ENCODE data around the gene PKMYT1. TPM values are rescaled to one million over a fixed set of nuclear protein-coding genes. Genes with fewer than 3 reads are reported as not detected.
A peak's percentile ranks its signal among the peaks of the same experiment; 100 is the strongest.

PKMYT1 gene
- total and polyA plus RNA-seq, 2 donors (not counting 1 experiment from before 2014, with no cell fraction given), result 1.2 to 2.7 TPM

DNA sequence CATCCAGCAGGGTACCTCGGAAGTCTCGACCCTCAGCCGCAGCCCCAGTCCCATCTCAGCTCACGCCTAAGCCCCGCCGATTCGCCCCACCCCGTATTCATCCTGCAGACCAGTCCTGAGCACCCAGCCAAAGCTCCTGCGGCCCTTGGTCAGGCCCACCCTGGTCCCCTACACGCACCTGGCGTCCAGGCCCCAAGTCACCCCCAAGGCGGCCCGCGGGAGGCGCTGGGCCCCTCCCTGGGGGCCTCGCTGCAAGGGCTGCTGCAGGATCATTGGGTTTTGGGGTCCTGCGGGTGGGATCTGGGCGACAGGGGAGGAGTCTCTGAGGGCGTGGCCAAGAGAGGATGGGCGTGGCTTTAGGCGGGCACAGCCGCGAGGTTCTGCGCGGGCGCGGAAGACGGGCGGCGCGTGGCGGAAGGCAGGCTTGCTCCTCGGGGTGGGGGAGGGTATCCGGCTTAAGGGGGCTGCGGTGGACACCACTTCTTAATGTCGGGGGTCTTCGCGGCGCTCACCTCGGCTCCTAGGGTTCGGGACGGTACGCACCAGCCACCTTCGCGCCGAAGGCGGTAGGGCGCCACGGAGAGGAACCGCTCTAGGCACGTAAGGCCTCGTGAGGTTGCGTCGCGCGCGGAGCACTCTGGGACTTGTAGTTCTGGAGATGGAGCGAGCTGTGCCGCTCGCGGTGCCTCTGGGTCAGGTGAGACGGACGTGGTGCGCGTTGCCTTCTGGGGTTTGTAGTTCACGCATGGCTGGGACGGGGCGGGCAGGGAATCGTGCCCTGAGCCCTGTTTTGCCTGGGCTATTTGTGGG is 43.6 kb upstream of the PKMYT1 start, which contains the start of the genes HCFC1R1 and THOC6:
Gene HCFC1R1, minus strand, starts transcription at position 274 of the 810 bp plus-strand sequence. Its CDS starts 1 bp downstream, at position 273.
Gene THOC6, plus strand, starts transcription at position 367 of the 810 bp plus-strand sequence. Its CDS starts 292 bp downstream, at position 659.
- DNase-seq (ENCODE audit: low read depth in 2 of 2), result peak; percentile 97 to 98

DNA sequence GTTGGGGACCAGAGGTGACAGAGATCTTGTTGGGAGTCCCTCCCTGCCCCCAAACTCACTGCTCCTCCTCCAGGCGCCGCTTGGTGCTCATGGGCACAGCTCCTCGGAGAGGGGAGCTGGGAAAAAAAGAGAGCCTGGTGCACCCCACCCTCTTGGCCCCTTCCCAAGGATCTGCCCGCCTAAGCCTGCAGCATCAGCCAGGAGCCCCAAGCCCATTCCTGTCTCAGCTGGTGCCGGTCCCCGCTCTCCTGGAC is 43.1 kb upstream of the PKMYT1 start:
- H3K36me3 ChIP-seq (ENCODE audit: control insufficient read depth, insufficient read depth, low read length), result peaks cover 27% of the 10 kb centered on the region
- H3K4me3 ChIP-seq (replicated peaks in 1 of 4; ENCODE audit: control extremely low read depth in 1 of 4, insufficient read depth in 1 of 4, low read depth in 3 of 4, low read length in 4 of 4), result peak overlapping the region; percentile 51 to 100 (median 82)
- H3K27me3 ChIP-seq (ENCODE audit: control insufficient read depth, insufficient read depth, low read length), result no peaks in the 10 kb centered on the region
- peaks cover 2% of the 10 kb centered on the region for H3K79me2 ChIP-seq (ENCODE audit: control insufficient read depth, insufficient read depth, low read length)
- peak overlapping the region; percentile 99 for H3K27ac ChIP-seq (ENCODE audit: insufficient read depth, low read length)
- DNase-seq (ENCODE audit: low read depth in 2 of 2), result peak in 1 of 2 donors; percentile 56
- peak overlapping the region; percentile 78 for H3K9ac ChIP-seq (ENCODE audit: insufficient read depth, low read length)
- H3K9me3 ChIP-seq (ENCODE audit: control insufficient read depth, insufficient read depth, low read depth, low read length), result no peaks in the 10 kb centered on the region
- H3K4me2 ChIP-seq (ENCODE audit: extremely low read depth, insufficient read depth, low read length), result peak overlapping the region; percentile 99
- H2AFZ ChIP-seq (ENCODE audit: low read length), result no peak overlapping the region
- no peak for TF ChIP-seq EZH2 (IDR thresholded peaks at IDR 0.05; ENCODE audit: low read length, missing control alignments)
- TF ChIP-seq, protein P1, sequence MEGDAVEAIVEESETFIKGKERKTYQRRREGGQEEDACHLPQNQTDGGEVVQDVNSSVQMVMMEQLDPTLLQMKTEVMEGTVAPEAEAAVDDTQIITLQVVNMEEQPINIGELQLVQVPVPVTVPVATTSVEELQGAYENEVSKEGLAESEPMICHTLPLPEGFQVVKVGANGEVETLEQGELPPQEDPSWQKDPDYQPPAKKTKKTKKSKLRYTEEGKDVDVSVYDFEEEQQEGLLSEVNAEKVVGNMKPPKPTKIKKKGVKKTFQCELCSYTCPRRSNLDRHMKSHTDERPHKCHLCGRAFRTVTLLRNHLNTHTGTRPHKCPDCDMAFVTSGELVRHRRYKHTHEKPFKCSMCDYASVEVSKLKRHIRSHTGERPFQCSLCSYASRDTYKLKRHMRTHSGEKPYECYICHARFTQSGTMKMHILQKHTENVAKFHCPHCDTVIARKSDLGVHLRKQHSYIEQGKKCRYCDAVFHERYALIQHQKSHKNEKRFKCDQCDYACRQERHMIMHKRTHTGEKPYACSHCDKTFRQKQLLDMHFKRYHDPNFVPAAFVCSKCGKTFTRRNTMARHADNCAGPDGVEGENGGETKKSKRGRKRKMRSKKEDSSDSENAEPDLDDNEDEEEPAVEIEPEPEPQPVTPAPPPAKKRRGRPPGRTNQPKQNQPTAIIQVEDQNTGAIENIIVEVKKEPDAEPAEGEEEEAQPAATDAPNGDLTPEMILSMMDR (conservative IDR thresholded peaks at IDR 0.05 in 1 of 2, IDR thresholded peaks at IDR 0.05 in 1 of 2; ENCODE audit: low read depth in 1 of 2, low read length in 2 of 2), result no peak
- peaks cover 7% of the 10 kb centered on the region for H3K4me1 ChIP-seq (ENCODE audit: control insufficient read depth, extremely low read depth, insufficient read depth, low read length)
- no peaks in the 10 kb centered on the region for H4K20me1 ChIP-seq (ENCODE audit: control insufficient read depth, extremely low read depth, insufficient read depth, low read length)

More for the DNA sequence above, 43.6 kb upstream of the PKMYT1 start, which contains the start of the genes HCFC1R1 and THOC6:
- peak within 1 kb of the TSS; percentile 99 for H3K27ac ChIP-seq (ENCODE audit: insufficient read depth, low read length)
- peaks cover 27% of the 10 kb centered on the region for H3K36me3 ChIP-seq (ENCODE audit: control insufficient read depth, insufficient read depth, low read length)
- H2AFZ ChIP-seq (ENCODE audit: low read length), result no peak within 1 kb of the TSS
- H4K20me1 ChIP-seq (ENCODE audit: control insufficient read depth, extremely low read depth, insufficient read depth, low read length), result no peaks in the 10 kb centered on the region
- H3K4me1 ChIP-seq (ENCODE audit: control insufficient read depth, extremely low read depth, insufficient read depth, low read length), result peaks cover 7% of the 10 kb centered on the region
- no peaks in the 10 kb centered on the region for H3K27me3 ChIP-seq (ENCODE audit: control insufficient read depth, insufficient read depth, low read length)
- peak within 1 kb of the TSS; percentile 99 for H3K4me2 ChIP-seq (ENCODE audit: extremely low read depth, insufficient read depth, low read length)
- H3K79me2 ChIP-seq (ENCODE audit: control insufficient read depth, insufficient read depth, low read length), result peaks cover 2% of the 10 kb centered on the region
- H3K9ac ChIP-seq (ENCODE audit: insufficient read depth, low read length), result peak within 1 kb of the TSS; percentile 78
- TF ChIP-seq, protein P1 (conservative IDR thresholded peaks at IDR 0.05 in 1 of 2, IDR thresholded peaks at IDR 0.05 in 1 of 2; ENCODE audit: low read depth in 1 of 2, low read length in 2 of 2), result no peak
- TF ChIP-seq EZH2 (IDR thresholded peaks at IDR 0.05; ENCODE audit: low read length, missing control alignments), result no peak
- H3K4me3 ChIP-seq (replicated peaks in 1 of 4; ENCODE audit: control extremely low read depth in 1 of 4, insufficient read depth in 1 of 4, low read depth in 3 of 4, low read length in 4 of 4), result peak within 1 kb of the TSS; percentile 51 to 100 (median 82)
- H3K9me3 ChIP-seq (ENCODE audit: control insufficient read depth, insufficient read depth, low read depth, low read length), result no peaks in the 10 kb centered on the region

GRCh38 chr16:3022684-3023414 is 42.6 kb upstream of the PKMYT1 start:
- Histone ChIP-seq H3K9ac (ENCODE audit: insufficient read depth, low read length) (peak overlapping the region; percentile 78), H3K4me3 (replicated peaks in 1 of 4; ENCODE audit: control extremely low read depth in 1 of 4, insufficient read depth in 1 of 4, low read depth in 3 of 4, low read length in 4 of 4) (peak overlapping the region; percentile 51 to 100 (median 82)), H2AFZ (ENCODE audit: low read length) (no peak overlapping the region), H3K27ac (ENCODE audit: insufficient read depth, low read length) (peak overlapping the region; percentile 99), H3K36me3 (ENCODE audit: control insufficient read depth, insufficient read depth, low read length) (peaks cover 25% of the 10 kb centered on the region), H3K4me2 (ENCODE audit: extremely low read depth, insufficient read depth, low read length) (peak overlapping the region; percentile 99), H3K9me3 (ENCODE audit: control insufficient read depth, insufficient read depth, low read depth, low read length) (no peaks in the 10 kb centered on the region), H3K4me1 (ENCODE audit: control insufficient read depth, extremely low read depth, insufficient read depth, low read length) (peaks cover 7% of the 10 kb centered on the region), H4K20me1 (ENCODE audit: control insufficient read depth, extremely low read depth, insufficient read depth, low read length) (no peaks in the 10 kb centered on the region), H3K79me2 (ENCODE audit: control insufficient read depth, insufficient read depth, low read length) (peaks cover 2% of the 10 kb centered on the region), H3K27me3 (ENCODE audit: control insufficient read depth, insufficient read depth, low read length) (no peaks in the 10 kb centered on the region)
- TF ChIP-seq EZH2 (IDR thresholded peaks at IDR 0.05; ENCODE audit: low read length, missing control alignments), result no peak
- TF ChIP-seq, protein P1 (conservative IDR thresholded peaks at IDR 0.05 in 1 of 2, IDR thresholded peaks at IDR 0.05 in 1 of 2; ENCODE audit: low read depth in 1 of 2, low read length in 2 of 2), result no peak
- peak in 1 of 2 donors; percentile 14 for DNase-seq (ENCODE audit: low read depth in 2 of 2)
